HG03039 (cell line): ENCODE results near the gene KRTAP20-1.

ENCODE experiments used
- ATAC-seq: cut with Tn5 transposase; IDR thresholded peaks from one replicate; pipeline ENCODE4 v1.9.1; 2021; ENCODE audit warnings: mild to moderate bottlenecking, moderate library complexity; ENCODE audit not compliant: unreplicated experiment

The KRTAP20-1 gene

GRCh38 chr21:30642564-30642963 lies 26.3 kb downstream of the KRTAP20-1 start, which contains the start of gene KRTAP20-3:
TSS of gene KRTAP20-3 (plus strand) at chr21:30642864.
- ATAC-seq, result no peak

DNA sequence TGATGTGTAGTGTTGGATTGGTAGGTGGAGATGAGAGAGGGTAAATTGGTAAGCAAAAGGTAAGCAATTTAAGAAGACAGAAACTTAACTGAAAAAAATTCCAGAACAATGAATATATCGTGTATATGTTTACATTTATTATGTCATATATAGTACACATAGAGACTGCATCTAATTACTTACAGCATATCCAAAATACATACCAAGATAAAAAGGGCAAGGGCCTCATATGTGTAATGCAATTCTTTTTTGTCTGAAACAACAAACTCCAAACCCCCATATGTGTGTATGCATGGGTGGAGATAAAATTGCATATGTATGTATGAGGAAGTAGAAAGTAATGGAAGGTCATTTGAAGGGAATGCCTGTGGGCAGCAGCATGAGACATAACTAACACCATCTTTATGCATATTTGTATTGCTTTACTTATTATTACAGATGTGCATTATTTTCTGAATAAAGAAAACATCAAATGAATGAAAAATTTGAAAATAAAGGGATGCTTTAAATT lies 30.7 kb downstream of the KRTAP20-1 start:
- ATAC-seq, result no peak

DNA sequence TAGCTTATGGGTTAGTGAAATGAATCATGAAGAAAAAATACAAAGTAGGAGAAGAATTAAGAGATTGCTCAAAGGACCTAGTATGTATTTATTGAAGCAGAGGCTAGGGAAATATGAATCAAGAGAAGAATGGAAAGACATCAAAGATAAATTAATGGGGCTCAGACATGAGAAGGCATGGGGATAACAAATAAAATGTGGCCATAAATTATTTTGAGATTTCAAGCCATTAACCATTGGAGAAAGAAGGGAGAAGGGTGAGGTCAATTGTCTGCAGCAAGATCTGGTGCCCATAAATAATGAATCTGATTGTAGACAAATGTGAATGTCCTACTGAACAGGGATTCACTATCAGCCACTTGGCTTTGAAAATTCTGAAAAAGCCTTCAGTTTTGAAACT lies 36.7 kb downstream of the KRTAP20-1 start:
- no peak for ATAC-seq
